Heart right ventricle (tissue), 16 donors: Measurements from ENCODE around the gene IL1R2. TPM values are rescaled to one million over a fixed set of nuclear protein-coding genes. Genes with fewer than 3 reads are reported as not detected.

Experiments
- ATAC-seq, 8 donors: fragments of 200-7000 bp; cut with Tn5 transposase; one replicate each; pipeline ENCODE4 v1.9.1; 2020; ENCODE audit warnings: mild to moderate bottlenecking in 8 of 8, moderate library complexity in 8 of 8, moderate number of reproducible peaks in 1 of 8
- DNase-seq, 2 donors: peaks; one replicate each; pipeline ENCODE4 v3.0.0-alpha.2; 2020
- H3K27ac ChIP-seq, 10 donors: fragments of 200-600 bp; sonication (generic) in 2 of 10; one replicate each; pipeline versions ENCODE4 v1.5.0 to v1.8.0; 2020 to 2022; ENCODE audit warnings: mild to moderate bottlenecking in 3 of 10
- H3K27me3 ChIP-seq, 7 donors: fragments of 200-600 bp; one replicate each; pipeline ENCODE4 v1.8.0; 2021 to 2022; ENCODE audit warnings: mild to moderate bottlenecking in 2 of 7
- H3K36me3 ChIP-seq, 9 donors: fragments of 200-600 bp; sonication (generic) in 1 of 9; one replicate each; pipeline versions ENCODE4 v1.5.0 to v1.8.0; 2020 to 2022; ENCODE audit warnings: mild to moderate bottlenecking in 2 of 9
- H3K4me1 ChIP-seq, 9 donors: fragments of 200-600 bp; sonication (generic) in 1 of 9; one replicate each; pipeline versions ENCODE4 v1.5.0 to v1.8.0; 2020 to 2022; ENCODE audit warnings: mild to moderate bottlenecking in 4 of 9
- H3K4me3 ChIP-seq, 10 donors: fragments of 200-600 bp; sonication (generic) in 2 of 10; one replicate each; pipeline versions ENCODE4 v1.5.0 to v1.8.0; 2020 to 2022; ENCODE audit warnings: mild to moderate bottlenecking in 7 of 10, moderate library complexity in 2 of 10
- H3K9me3 ChIP-seq, 11 donors: fragments of 200-600 bp in 10 of 11; sonication (generic) in 2 of 11; one replicate each; pipeline versions ENCODE4 v1.5.0 to v1.8.0; 2013 to 2022; ENCODE audit warnings: mild to moderate bottlenecking in 2 of 11, control low read depth in 1 of 11, moderate library complexity in 1 of 11
- WGBS, 2 donors: extraction: QIAGEN DNeasy Blood & Tissue Kit; methylation state at CpG; one replicate each; pipeline ENCODE4 v1.1.7; 2013; ENCODE audit warnings: inconsistent platforms in 1 of 2; 5-methylcytosine and 5-hydroxymethylcytosine counted together
- intact Hi-C, 10 donors: fragments of 100-400 bp; cut with DNase I; formaldehyde crosslinking; loops; one replicate each; pipeline versions ENCODE4 v1.11.1 to v1.14.2; 2022
- polyA plus RNA-seq, 2 donors: library from polyadenylated mRNA; stranded (reverse); fragments of 200-250 nt; gene quantifications; one replicate each; pipeline ENCODE4 v1.2.3, GENCODE V29; 2013
- total RNA-seq, 10 donors: library from RNA; stranded (reverse); fragmentation: NEBNext Ultra II Directional in 3 of 10; extraction: Animal tissue kit (Norgen Biotek cat#: 25700) in 3 of 10; gene quantifications; one replicate each; pipeline versions ENCODE4 v1.2.1 to v1.2.4, GENCODE V29; 2021 to 2023
- TF ChIP-seq, protein P1 (sequence below), 9 donors: fragments of 200-600 bp; sonication (generic) in 2 of 9; IDR thresholded peaks; one replicate each; pipeline versions ENCODE4 v1.5.0 to v1.8.0; 2021 to 2022; ENCODE audit warnings: antibody characterized with exemption in 9 of 9, mild to moderate bottlenecking in 5 of 9, moderate library complexity in 1 of 9
- donor health status: Arrhythmogenic right ventricular cardiomyopathy.
- donor health status: ischemic (EF 13 %, LVEDD 7.1; RV severe dilation, severe dysfunction).
- donor health status: healthy with polysubstance abuse.
- donor health status: DM: no; HTN: yes; CAD: no.
- donor health status: DM: no; HTN: no; CAD: no.
- donor health status: ischemic (EF 25% LVEDD 6.9; RV normal size, moderate dysfunction).
- donor health status: ischemic (EF 25% LVEDD 5.7; RV mildly dilated, moderate dysfunction).
- donor health status: healthy.
- donor health status: DM: yes; HTN: yes; CAD: no.
- donor health status: Ischemic cardiomyopathy.
- donor health status: ischemic (EF 35%, LVEDD 5.7; RV mildly dilated, moderate dysfunction).
- donor health status: nonischemic (EF 11% LVEDD 7.7; RV severe dilation, severe dysfunction).
- donor health status: DM: yes; HTN: yes; CAD: no.
- donor health status: PGD.
- donor health status: ischemic (EF 29% LVEDD 5.4; RV normal size, mild dysfunction).
- donor health status: nonischemic (EF 23%, LVEDD 6.1; RV moderate dilation, normal function).

The IL1R2 gene
- total and polyA plus RNA-seq, 12 donors = 0.34 to 9.4 (median 1.5) TPM; not detected in 2

GRCh38 chr2:101956465-101957438 is 35.0 kb upstream of the IL1R2 start:
- 44 to 53% methylated on average over 4 of the region's 4 CpGs for WGBS, 2 donors
- intact Hi-C loops = no loop called here

DNA sequence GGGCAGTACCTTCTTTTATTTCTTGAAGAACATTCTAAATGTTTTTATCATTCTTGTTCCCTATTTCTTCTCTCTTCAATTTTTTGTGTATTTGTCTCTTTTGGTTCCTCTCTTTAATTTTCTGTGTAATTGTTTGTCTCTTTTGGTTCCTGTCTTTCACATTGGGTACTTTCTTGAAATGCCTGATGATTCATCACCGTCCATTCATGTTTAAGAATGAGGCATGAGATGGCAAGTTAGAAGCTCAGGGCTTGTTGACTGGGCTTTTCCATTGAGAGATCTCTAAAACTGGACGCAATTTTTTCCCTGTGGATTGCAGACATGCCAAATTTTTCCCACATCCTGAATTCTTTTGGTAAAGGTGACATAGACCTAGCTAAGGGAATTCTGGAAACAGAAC is 33.7 kb upstream of the IL1R2 start:
- Histone ChIP-seq H3K27ac (peak overlapping the region in 3 of 10 donors; percentile 17 to 93 (median 27)), H3K4me1 (peaks cover 0 to 55% (median 10%) of the 10 kb centered on the region in 9 donors), H3K27me3 (no peaks in the 10 kb centered on the region), H3K36me3 (no peaks in the 10 kb centered on the region), H3K4me3 (no peak overlapping the region), H3K9me3 (peaks cover 0 to under 1% (median 0%) of the 10 kb centered on the region in 11 donors)
- TF ChIP-seq, protein P1, sequence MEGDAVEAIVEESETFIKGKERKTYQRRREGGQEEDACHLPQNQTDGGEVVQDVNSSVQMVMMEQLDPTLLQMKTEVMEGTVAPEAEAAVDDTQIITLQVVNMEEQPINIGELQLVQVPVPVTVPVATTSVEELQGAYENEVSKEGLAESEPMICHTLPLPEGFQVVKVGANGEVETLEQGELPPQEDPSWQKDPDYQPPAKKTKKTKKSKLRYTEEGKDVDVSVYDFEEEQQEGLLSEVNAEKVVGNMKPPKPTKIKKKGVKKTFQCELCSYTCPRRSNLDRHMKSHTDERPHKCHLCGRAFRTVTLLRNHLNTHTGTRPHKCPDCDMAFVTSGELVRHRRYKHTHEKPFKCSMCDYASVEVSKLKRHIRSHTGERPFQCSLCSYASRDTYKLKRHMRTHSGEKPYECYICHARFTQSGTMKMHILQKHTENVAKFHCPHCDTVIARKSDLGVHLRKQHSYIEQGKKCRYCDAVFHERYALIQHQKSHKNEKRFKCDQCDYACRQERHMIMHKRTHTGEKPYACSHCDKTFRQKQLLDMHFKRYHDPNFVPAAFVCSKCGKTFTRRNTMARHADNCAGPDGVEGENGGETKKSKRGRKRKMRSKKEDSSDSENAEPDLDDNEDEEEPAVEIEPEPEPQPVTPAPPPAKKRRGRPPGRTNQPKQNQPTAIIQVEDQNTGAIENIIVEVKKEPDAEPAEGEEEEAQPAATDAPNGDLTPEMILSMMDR (IDR thresholded peaks at IDR 0.05) = no peak
- WGBS, 2 donors = 0% methylated on average over 2 of the region's 2 CpGs
- ATAC-seq (no peak), DNase-seq (no peak)
- intact Hi-C loops = no loop called here

More at GRCh38 chr2:101956465-101957438, 35.0 kb upstream of the IL1R2 start:
- peaks cover 0 to 42% (median 10%) of the 10 kb centered on the region in 9 donors for H3K4me1 ChIP-seq
- no peaks in the 10 kb centered on the region for H3K36me3 ChIP-seq
- H3K27ac ChIP-seq = peak overlapping the region in 3 of 10 donors; percentile 4 to 93 (median 8)
- DNase-seq (no peak), ATAC-seq (no peak)
- TF ChIP-seq, protein P1 (IDR thresholded peaks at IDR 0.05) = no peak
- peaks cover 0 to 7% (median 0%) of the 10 kb centered on the region in 11 donors for H3K9me3 ChIP-seq
- H3K27me3 ChIP-seq = no peaks in the 10 kb centered on the region
- H3K4me3 ChIP-seq = no peak overlapping the region

- ATAC-seq = no peak
- no peak for DNase-seq
- WGBS, 2 donors = 66 to 67% methylated on average over 7 of the region's 7 CpGs
- H3K9me3 ChIP-seq = no peaks in the 10 kb centered on the region
- intact Hi-C loops = no loop called here
- peak overlapping the region in 8 of 10 donors; percentile 22 to 93 (median 63) for H3K27ac ChIP-seq
- no peak overlapping the region for H3K4me3 ChIP-seq
- H3K4me1 ChIP-seq = peaks cover 0 to 57% (median 10%) of the 10 kb centered on the region in 9 donors
- H3K27me3 ChIP-seq = no peaks in the 10 kb centered on the region
- no peaks in the 10 kb centered on the region for H3K36me3 ChIP-seq
- TF ChIP-seq, protein P1 (IDR thresholded peaks at IDR 0.05) = no peak
These were observed 30.9 kb upstream of the IL1R2 start for GRCh38 chr2:101960819-101961337.

- H3K4me3 ChIP-seq = peak overlapping the region in 2 of 10 donors; percentile 7 to 41
- peak overlapping the region in 9 of 10 donors; percentile 20 to 93 (median 73) for H3K27ac ChIP-seq
- peak; percentile 83 to 92 (median 89) for ATAC-seq
- H3K4me1 ChIP-seq = peaks cover 0 to 57% (median 10%) of the 10 kb centered on the region in 9 donors
- intact Hi-C loops = no loop called here
- no peaks in the 10 kb centered on the region for H3K36me3 ChIP-seq
- peak; percentile 62 to 78 for DNase-seq
- WGBS, 2 donors = 52 to 61% methylated on average over 12 of the region's 12 CpGs
- no peaks in the 10 kb centered on the region for H3K27me3 ChIP-seq
- no peaks in the 10 kb centered on the region for H3K9me3 ChIP-seq
- TF ChIP-seq, protein P1 (IDR thresholded peaks at IDR 0.05) = peak in 1 of 9 donors; percentile 7
These were observed 30.2 kb upstream of the IL1R2 start for GRCh38 chr2:101961338-101962191.
